Calu3 (cell line): ENCODE results near the gene ESR1. TPM values are rescaled to one million over a fixed set of nuclear protein-coding genes. Genes with fewer than 3 reads are reported as not detected.

Experiments used
- BruUV-seq: library from RNA; stranded (reverse); fragments of 400-500 nt; replicated peaks from 2 replicates; lab custom pipeline; 2021; lab: Mats Ljungman, UMichigan
- CTCF ChIA-PET: fragments of 300-600 bp; sonication (Branson Sonifier 250); formaldehyde crosslinking; loops from one replicate; lab custom pipeline; 2022; ENCODE audit warnings: antibody characterized with exemption; lab: Charles Lee
- DNase-seq: peaks from one replicate; pipeline ENCODE4 v3.0.0; 2022
- H3K27ac Mint-ChIP-seq: one replicate; pipeline ENCODE4 v1.8.0; 2022; ENCODE audit warnings: mixed read lengths; ENCODE audit not compliant: unreplicated experiment
- H3K27me3 Mint-ChIP-seq: one replicate; pipeline ENCODE4 v1.8.0; 2022; ENCODE audit warnings: mixed read lengths; ENCODE audit not compliant: unreplicated experiment
- H3K36me3 Mint-ChIP-seq: one replicate; pipeline ENCODE4 v1.8.0; 2022; ENCODE audit warnings: mild to moderate bottlenecking, moderate library complexity, mixed read lengths; ENCODE audit not compliant: insufficient read depth, unreplicated experiment
- H3K4me1 Mint-ChIP-seq: one replicate; pipeline ENCODE4 v1.8.0; 2022; ENCODE audit warnings: mild to moderate bottlenecking, low read depth, mixed read lengths; ENCODE audit not compliant: unreplicated experiment
- H3K4me3 Mint-ChIP-seq: one replicate; pipeline ENCODE4 v1.8.0; 2022; ENCODE audit warnings: mild to moderate bottlenecking, low read depth, moderate library complexity, mixed read lengths; ENCODE audit not compliant: unreplicated experiment
- H3K9me3 Mint-ChIP-seq: one replicate; pipeline ENCODE4 v1.8.0; 2022; ENCODE audit warnings: low read depth, mixed read lengths; ENCODE audit not compliant: unreplicated experiment
- intact Hi-C: fragments of 100-400 bp; cut with micrococcal nuclease; formaldehyde crosslinking; loops from one replicate; pipeline ENCODE4 v1.10.0; 2022; ENCODE audit not compliant: unreplicated experiment
- total RNA-seq: library from RNA; stranded (reverse); gene quantifications from 2 replicates; pipeline ENCODE4 v1.2.3, GENCODE V29; 2022
- TF ChIP-seq, protein P1 (sequence below): fragments of 200-600 bp; IDR thresholded peaks from one replicate; pipeline ENCODE4 v1.8.0; 2022; ENCODE audit warnings: antibody characterized with exemption; ENCODE audit not compliant: unreplicated experiment

ESR1 gene
- total RNA-seq, 1 experiment from 2014 or later, result 0.50 TPM

DNA sequence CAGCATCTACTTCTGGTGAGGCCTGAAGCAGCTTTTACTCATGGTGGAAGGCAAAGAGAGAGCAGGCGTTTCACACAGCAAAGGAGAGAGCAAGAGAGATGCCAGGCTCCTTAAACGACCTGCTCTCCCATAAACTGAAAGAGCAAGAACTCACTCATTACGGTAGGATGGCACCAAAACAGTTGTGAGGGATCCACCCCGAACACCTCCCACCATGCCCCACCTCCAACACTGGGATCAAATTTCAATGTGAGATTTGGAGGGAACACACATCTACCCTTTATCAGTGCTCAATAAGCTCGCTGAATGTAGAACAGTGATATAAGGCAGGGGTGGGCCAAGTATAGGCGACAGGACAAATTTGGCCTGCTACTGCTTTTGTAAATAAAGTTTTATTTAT is 244.6 kb downstream of the ESR1 start:
- Mint-ChIP-seq H3K9me3 (peaks cover 2% of the 10 kb centered on the region), H3K27ac (no peak overlapping the region), H3K4me3 (no peak overlapping the region), H3K4me1 (no peaks in the 10 kb centered on the region), H3K36me3 (no peaks in the 10 kb centered on the region), H3K27me3 (no peaks in the 10 kb centered on the region)
- no peak for DNase-seq
- CTCF ChIA-PET, result no interaction called here
- intact Hi-C loops, result no loop called here
- no TSS peak for BruUV-seq
- TF ChIP-seq, protein P1, sequence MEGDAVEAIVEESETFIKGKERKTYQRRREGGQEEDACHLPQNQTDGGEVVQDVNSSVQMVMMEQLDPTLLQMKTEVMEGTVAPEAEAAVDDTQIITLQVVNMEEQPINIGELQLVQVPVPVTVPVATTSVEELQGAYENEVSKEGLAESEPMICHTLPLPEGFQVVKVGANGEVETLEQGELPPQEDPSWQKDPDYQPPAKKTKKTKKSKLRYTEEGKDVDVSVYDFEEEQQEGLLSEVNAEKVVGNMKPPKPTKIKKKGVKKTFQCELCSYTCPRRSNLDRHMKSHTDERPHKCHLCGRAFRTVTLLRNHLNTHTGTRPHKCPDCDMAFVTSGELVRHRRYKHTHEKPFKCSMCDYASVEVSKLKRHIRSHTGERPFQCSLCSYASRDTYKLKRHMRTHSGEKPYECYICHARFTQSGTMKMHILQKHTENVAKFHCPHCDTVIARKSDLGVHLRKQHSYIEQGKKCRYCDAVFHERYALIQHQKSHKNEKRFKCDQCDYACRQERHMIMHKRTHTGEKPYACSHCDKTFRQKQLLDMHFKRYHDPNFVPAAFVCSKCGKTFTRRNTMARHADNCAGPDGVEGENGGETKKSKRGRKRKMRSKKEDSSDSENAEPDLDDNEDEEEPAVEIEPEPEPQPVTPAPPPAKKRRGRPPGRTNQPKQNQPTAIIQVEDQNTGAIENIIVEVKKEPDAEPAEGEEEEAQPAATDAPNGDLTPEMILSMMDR, result no peak

DNA sequence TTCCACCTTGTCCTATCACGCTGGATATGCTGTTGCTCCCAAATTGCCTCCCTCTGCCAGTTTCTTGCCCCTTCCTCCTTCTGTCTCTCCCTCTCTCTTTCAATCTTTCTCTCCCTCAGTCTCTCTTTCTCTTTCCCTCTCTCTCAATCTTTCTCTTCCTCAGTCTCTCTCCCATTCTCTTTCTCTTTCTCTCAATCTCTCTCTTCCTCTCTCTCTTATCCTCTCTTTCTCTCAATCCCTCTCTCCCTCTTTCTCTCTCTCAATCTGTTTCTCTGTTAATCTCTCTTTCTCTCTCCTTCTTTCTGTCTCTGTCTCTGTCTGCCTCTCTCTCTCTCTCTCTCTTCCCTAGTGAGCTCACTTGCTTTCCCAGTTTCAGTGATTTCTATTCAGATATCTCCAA is 245.8 kb downstream of the ESR1 start:
- H3K4me1 Mint-ChIP-seq, result no peaks in the 10 kb centered on the region
- H3K27ac Mint-ChIP-seq, result no peak overlapping the region
- H3K36me3 Mint-ChIP-seq, result no peaks in the 10 kb centered on the region
- no peaks in the 10 kb centered on the region for H3K27me3 Mint-ChIP-seq
- TF ChIP-seq, protein P1, result no peak
- no TSS peak for BruUV-seq
- H3K4me3 Mint-ChIP-seq, result no peak overlapping the region
- H3K9me3 Mint-ChIP-seq, result peaks cover 2% of the 10 kb centered on the region
- intact Hi-C loops, result no loop called here
- no peak for DNase-seq
- CTCF ChIA-PET, result no interaction called here

DNA sequence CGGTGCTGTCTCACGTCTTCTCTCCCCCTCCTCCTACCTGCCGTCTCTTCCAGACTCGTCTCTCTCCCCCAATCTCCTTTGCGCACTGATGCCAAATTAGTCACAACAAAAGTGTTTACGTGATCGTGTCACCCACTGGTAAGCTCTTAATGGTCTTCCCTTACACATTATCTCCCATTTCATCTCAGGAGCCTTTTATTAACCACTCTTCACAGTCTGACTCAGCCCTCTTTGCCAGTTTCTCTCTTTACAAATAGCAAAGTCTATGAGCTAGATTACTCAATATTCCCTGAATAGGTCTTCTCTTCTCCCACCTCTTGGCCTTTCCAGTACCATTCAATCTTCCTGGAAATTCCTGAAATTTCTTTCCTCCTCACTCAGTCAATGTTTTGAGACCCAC is 247.0 kb downstream of the ESR1 start:
- intact Hi-C loops, result no loop called here
- H3K4me1 Mint-ChIP-seq, result no peaks in the 10 kb centered on the region
- BruUV-seq, result no TSS peak
- peaks cover 2% of the 10 kb centered on the region for H3K9me3 Mint-ChIP-seq
- H3K27ac Mint-ChIP-seq, result no peak overlapping the region
- no peak overlapping the region for H3K4me3 Mint-ChIP-seq
- DNase-seq, result no peak
- no peaks in the 10 kb centered on the region for H3K27me3 Mint-ChIP-seq
- no peaks in the 10 kb centered on the region for H3K36me3 Mint-ChIP-seq
- TF ChIP-seq, protein P1, result no peak
- CTCF ChIA-PET, result no interaction called here

DNA sequence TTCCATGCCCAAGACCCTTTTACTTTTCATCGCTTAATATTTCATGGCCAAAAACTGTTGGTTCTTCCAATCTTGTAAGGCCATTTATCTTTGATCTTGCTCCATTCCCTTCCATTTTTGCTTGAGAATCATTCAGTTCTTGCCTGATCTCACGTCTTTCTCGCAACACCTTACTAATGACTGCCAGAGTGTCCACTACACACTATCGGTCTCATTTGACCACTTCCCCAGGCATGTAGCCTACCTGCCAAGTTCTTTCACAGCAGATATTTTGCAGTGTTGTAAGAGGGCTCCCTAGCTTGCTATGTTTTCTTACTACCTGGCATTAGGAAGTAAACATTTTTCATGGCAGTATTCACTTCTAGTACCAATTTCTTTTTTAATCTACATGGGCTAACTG is 248.0 kb downstream of the ESR1 start:
- no TSS peak for BruUV-seq
- CTCF ChIA-PET, result no interaction called here

More for the DNA sequence above, 248.0 kb downstream of the ESR1 start:
- no peaks in the 10 kb centered on the region for H3K27me3 Mint-ChIP-seq
- H3K36me3 Mint-ChIP-seq, result no peaks in the 10 kb centered on the region
- TF ChIP-seq, protein P1, result no peak
- H3K9me3 Mint-ChIP-seq, result peaks cover 2% of the 10 kb centered on the region
- H3K4me3 Mint-ChIP-seq, result no peak overlapping the region
- no peaks in the 10 kb centered on the region for H3K4me1 Mint-ChIP-seq
- H3K27ac Mint-ChIP-seq, result no peak overlapping the region
- intact Hi-C loops, result no loop called here
- no peak for DNase-seq
